ENCODE measurements around the gene ZDHHC6.
"Not testable (repeated sequence)": the region's sequence is repeated elsewhere in the genome, so short reads cannot be mapped to it uniquely, and the experiment has no call there.

The ZDHHC6 gene

GRCh38 chr10:112446055-112446854, 459 bp downstream of the ZDHHC6 start:
- peak overlapping the region; percentile 100 for H3K4me3 ChIP-seq (ENCODE audit: low read depth, low read length)

- H3K4me3 ChIP-seq (ENCODE audit: low read depth, low read length) = no peak overlapping the region
Observed at GRCh38 chr10:112442063-112442462, 4.7 kb downstream of the ZDHHC6 start.

GRCh38 chr10:112441520-112441919, 5.2 kb downstream of the ZDHHC6 start:
- H3K4me3 ChIP-seq (ENCODE audit: low read depth, low read length) = no peak overlapping the region

- H3K4me3 ChIP-seq (ENCODE audit: low read depth, low read length) = no peak overlapping the region
Observed at GRCh38 chr10:112438356-112438755, 8.4 kb downstream of the ZDHHC6 start.

- H3K4me3 ChIP-seq (ENCODE audit: low read depth, low read length) = no peak overlapping the region
Observed at GRCh38 chr10:112434988-112435619, 11.6 kb downstream of the ZDHHC6 start.

- H3K4me3 ChIP-seq (ENCODE audit: low read depth, low read length) = no peak overlapping the region
Observed at GRCh38 chr10:112433136-112433535, 13.6 kb downstream of the ZDHHC6 start.

GRCh38 chr10:112429654-112430230, 17.0 kb downstream of the ZDHHC6 start:
- no peak overlapping the region for H3K4me3 ChIP-seq (ENCODE audit: low read depth, low read length)

- H3K4me3 ChIP-seq (ENCODE audit: low read depth, low read length) = no peak overlapping the region
Observed at GRCh38 chr10:112429147-112429546, 17.6 kb downstream of the ZDHHC6 start.

GRCh38 chr10:112426111-112426510, 20.6 kb downstream of the ZDHHC6 start:
- H3K4me3 ChIP-seq (ENCODE audit: low read depth, low read length) = no peak overlapping the region

GRCh38 chr10:112424651-112425050, 22.1 kb downstream of the ZDHHC6 start:
- no peak overlapping the region for H3K4me3 ChIP-seq (ENCODE audit: low read depth, low read length)

- no peak overlapping the region for H3K4me3 ChIP-seq (ENCODE audit: low read depth, low read length)
Observed at GRCh38 chr10:112421731-112422130, 25.0 kb downstream of the ZDHHC6 start.

GRCh38 chr10:112412696-112413095, 34.0 kb downstream of the ZDHHC6 start:
- H3K4me3 ChIP-seq (ENCODE audit: low read depth, low read length) = no peak overlapping the region

- H3K4me3 ChIP-seq (ENCODE audit: low read depth, low read length) = no peak overlapping the region
Observed at GRCh38 chr10:112409755-112410154, 37.0 kb downstream of the ZDHHC6 start.

GRCh38 chr10:112409299-112409698, 37.4 kb downstream of the ZDHHC6 start:
- no peak overlapping the region for H3K4me3 ChIP-seq (ENCODE audit: low read depth, low read length)

- H3K4me3 ChIP-seq (ENCODE audit: low read depth, low read length) = no peak overlapping the region
Observed at GRCh38 chr10:112407696-112408095, 39.0 kb downstream of the ZDHHC6 start.

- not testable (repeated sequence) for H3K4me3 ChIP-seq (ENCODE audit: low read depth, low read length)
Observed at GRCh38 chr10:112406806-112407205, 39.9 kb downstream of the ZDHHC6 start.

GRCh38 chr10:112404617-112405016, 42.1 kb downstream of the ZDHHC6 start:
- H3K4me3 ChIP-seq (ENCODE audit: low read depth, low read length) = no peak overlapping the region

GRCh38 chr10:112402917-112403316, 43.8 kb downstream of the ZDHHC6 start:
- H3K4me3 ChIP-seq (ENCODE audit: low read depth, low read length) = no peak overlapping the region

GRCh38 chr10:112397592-112397991, 49.1 kb downstream of the ZDHHC6 start:
- no peak overlapping the region for H3K4me3 ChIP-seq (ENCODE audit: low read depth, low read length)

- H3K4me3 ChIP-seq (ENCODE audit: low read depth, low read length) = no peak overlapping the region
Observed at GRCh38 chr10:112395809-112396530, 50.7 kb downstream of the ZDHHC6 start.

- H3K4me3 ChIP-seq (ENCODE audit: low read depth, low read length) = no peak overlapping the region
Observed at GRCh38 chr10:112394475-112394875, 52.2 kb downstream of the ZDHHC6 start.

All from iPS-11a (cell line).